B cell (primary cell): ENCODE data around the gene AURKAIP1.

Source experiments
- EZH2 ChIP-seq: IDR thresholded peaks from 2 replicates; pipeline ENCODE4 v1.6.1; 2012; ENCODE audit warnings: borderline replicate concordance, low read depth, mild to moderate bottlenecking, moderate library complexity, low read length; ENCODE audit not compliant: insufficient read depth, poor library complexity, severe bottlenecking
- TF ChIP-seq, protein P1 (sequence below): fragments of 200-600 bp; IDR thresholded peaks from one replicate; pipeline ENCODE4 v1.8.0; 2022; ENCODE audit warnings: antibody characterized with exemption, mild to moderate bottlenecking

GRCh38 chr1:1335792-1336248 is 39.2 kb downstream of the AURKAIP1 start:
- TF ChIP-seq, protein P1, sequence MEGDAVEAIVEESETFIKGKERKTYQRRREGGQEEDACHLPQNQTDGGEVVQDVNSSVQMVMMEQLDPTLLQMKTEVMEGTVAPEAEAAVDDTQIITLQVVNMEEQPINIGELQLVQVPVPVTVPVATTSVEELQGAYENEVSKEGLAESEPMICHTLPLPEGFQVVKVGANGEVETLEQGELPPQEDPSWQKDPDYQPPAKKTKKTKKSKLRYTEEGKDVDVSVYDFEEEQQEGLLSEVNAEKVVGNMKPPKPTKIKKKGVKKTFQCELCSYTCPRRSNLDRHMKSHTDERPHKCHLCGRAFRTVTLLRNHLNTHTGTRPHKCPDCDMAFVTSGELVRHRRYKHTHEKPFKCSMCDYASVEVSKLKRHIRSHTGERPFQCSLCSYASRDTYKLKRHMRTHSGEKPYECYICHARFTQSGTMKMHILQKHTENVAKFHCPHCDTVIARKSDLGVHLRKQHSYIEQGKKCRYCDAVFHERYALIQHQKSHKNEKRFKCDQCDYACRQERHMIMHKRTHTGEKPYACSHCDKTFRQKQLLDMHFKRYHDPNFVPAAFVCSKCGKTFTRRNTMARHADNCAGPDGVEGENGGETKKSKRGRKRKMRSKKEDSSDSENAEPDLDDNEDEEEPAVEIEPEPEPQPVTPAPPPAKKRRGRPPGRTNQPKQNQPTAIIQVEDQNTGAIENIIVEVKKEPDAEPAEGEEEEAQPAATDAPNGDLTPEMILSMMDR, result no peak
- no peak for TF ChIP-seq EZH2
